K562 (cell line): Measurements from ENCODE around the gene CDHR1.

Experiments used
- ELF4 ChIP-seq: fragments of 450-650 bp; formaldehyde crosslinking; IDR thresholded peaks from 2 replicates; pipeline ENCODE4 v1.4.0; 2022; ENCODE audit warnings: missing genetic modification characterization
- IRF2 ChIP-seq: sonication (generic); formaldehyde crosslinking; IDR thresholded peaks from 2 replicates; pipeline ENCODE4 v1.8.1; 2022; ENCODE audit warnings: mild to moderate bottlenecking, missing genetic modification reagents
- JUNB ChIP-seq: fragments of 450-650 bp; formaldehyde crosslinking; conservative IDR thresholded peaks from 2 replicates; pipeline ENCODE4 v1.4.0; 2020; ENCODE audit warnings: mild to moderate bottlenecking
- MXI1 ChIP-seq: IDR thresholded peaks from 2 replicates; pipeline ENCODE4 v1.6.1; 2011; ENCODE audit warnings: low read depth, mild to moderate bottlenecking, improper control_type of control experiment, low read length
- ZNF655 ChIP-seq: fragments of 250-450 bp; sonication (Bioruptor Pico); IDR thresholded peaks from 2 replicates; pipeline ENCODE4 v1.5.0; 2021
- TF ChIP-seq, protein P1 (sequence below): IDR thresholded peaks from 2 replicates; pipeline ENCODE4 v1.6.1; 2016; ENCODE audit warnings: missing genetic modification characterization, missing compliant biosample characterization

DNA sequence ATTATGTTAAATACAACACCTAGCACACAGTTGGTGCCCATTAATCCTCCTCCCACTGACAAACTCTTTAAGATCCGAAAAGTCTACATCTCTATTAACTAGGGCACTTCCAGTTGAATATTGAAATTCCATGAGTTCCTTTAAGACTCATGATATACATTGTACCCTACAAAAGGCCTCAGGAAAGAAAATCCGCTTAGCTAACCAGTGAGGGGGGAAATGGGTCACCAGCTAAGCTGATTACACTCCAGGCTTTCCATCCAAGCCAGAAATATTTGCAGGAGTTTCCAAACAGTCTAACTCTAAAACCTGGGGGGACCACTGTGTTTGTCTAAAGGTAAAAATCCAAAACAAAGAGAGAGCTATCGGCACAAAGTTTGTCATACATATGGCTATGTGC lies 32.3 kb downstream of the CDHR1 start:
- TF ChIP-seq MXI1 (no peak), JUNB (CRISPR knock-in tag) (no peak), IRF2 (CRISPR knock-in tag) (no peak), ELF4 (CRISPR knock-in tag) (no peak), ZNF655 (CRISPR knock-in tag) (no peak)
- TF ChIP-seq, protein P1, sequence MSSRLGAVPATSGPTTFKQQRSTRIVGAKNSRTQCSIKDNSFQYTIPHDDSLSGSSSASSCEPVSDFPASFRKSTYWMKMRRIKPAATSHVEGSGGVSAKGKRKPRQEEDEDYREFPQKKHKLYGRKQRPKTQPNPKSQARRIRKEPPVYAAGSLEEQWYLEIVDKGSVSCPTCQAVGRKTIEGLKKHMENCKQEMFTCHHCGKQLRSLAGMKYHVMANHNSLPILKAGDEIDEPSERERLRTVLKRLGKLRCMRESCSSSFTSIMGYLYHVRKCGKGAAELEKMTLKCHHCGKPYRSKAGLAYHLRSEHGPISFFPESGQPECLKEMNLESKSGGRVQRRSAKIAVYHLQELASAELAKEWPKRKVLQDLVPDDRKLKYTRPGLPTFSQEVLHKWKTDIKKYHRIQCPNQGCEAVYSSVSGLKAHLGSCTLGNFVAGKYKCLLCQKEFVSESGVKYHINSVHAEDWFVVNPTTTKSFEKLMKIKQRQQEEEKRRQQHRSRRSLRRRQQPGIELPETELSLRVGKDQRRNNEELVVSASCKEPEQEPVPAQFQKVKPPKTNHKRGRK (tag) = no peak
